ENCODE measurements around the gene NUCKS1.

NUCKS1 gene, protein sequence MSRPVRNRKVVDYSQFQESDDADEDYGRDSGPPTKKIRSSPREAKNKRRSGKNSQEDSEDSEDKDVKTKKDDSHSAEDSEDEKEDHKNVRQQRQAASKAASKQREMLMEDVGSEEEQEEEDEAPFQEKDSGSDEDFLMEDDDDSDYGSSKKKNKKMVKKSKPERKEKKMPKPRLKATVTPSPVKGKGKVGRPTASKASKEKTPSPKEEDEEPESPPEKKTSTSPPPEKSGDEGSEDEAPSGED

DNA sequence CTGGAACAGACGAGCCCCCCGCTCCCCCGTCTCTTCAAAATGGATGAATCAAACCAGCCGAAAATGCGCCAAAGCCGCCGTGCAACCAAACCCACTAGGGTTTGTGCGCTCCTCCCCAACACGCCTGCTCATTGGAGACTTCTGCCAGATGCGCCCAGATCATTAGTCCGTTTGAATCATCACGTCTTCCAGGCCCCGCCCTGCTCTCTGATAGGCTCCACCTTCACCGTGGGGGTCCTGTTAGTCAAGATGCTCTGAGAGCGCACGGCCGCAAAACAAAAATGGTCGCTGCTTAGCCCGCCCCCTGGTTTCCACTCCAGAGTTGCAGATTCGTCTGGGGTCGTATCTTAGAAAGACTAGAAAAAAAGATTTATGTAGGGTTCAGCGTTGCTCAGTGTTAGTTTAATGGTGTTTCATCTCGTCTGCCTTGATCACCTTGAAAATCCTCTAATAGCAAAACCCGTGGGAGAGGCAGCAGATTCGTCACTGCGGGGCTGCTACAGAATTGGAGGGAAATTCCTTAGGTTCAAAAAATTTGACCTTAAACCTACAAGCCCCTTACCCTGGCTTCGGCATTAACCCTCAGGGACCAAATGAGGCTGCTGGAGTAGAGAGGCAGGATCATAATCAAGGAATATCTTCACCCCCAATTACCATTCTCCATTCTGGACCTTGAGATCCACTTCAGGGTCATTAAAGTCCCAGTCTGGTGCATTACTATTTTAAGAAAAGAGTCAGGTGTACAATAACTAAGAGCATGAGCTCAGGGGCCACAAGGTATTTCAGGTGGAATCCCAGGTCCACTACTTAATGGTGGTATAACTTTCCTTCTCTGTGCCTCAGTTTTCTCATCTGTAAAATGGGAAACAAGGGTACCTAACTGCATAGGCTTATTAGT, at the start of gene NUCKS1:
Gene NUCKS1 (minus strand): TSS at position 45 of the 898 bp plus-strand sequence. CDS start 209 bp downstream, outside the sequence.
- peaks cover 22% of the 10 kb centered on the region for H3K4me1 ChIP-seq (ENCODE audit: insufficient read depth, low read length)
- no peaks in the 10 kb centered on the region for H3K9me3 ChIP-seq (ENCODE audit: low read length)
- peak within 1 kb of the TSS; percentile 66 to 92 for H3K4me3 ChIP-seq (ENCODE audit: low read depth in 1 of 2, low read length in 2 of 2)
- H3K27me3 ChIP-seq (ENCODE audit: control insufficient read depth in 1 of 2, insufficient read depth in 2 of 2, low read length in 2 of 2), result no peaks in the 10 kb centered on the region
- peak within 1 kb of the TSS; percentile 92 for H3K9ac ChIP-seq (ENCODE audit: low read length)
- H3K36me3 ChIP-seq (ENCODE audit: insufficient read depth, low read length), result no peaks in the 10 kb centered on the region
- H3K27ac ChIP-seq (ENCODE audit: low read depth, low read length), result peak within 1 kb of the TSS; percentile 79

DNA sequence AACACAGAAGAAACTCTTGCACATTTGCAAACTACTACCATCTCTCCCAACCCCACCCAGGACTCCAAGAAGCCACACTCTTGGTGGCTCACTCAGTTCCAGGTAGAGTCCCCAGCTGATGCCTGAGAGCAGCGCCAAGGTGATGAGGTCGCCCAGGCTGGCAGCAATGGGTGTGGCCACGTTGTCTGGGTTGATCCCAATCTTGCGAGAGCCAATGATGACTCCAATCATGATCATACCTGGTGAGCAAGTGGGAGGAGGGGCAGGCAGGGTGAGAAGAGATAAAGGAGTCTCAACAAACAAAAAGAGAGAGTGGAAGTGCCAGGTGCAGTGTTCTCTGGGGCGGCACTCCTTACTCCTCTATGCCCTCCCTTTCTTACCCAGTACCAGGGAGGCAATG, 48.6 kb upstream of the NUCKS1 start:
- Histone ChIP-seq H3K27ac (ENCODE audit: low read depth, low read length) (no peak overlapping the region), H3K27me3 (ENCODE audit: control insufficient read depth in 1 of 2, insufficient read depth in 2 of 2, low read length in 2 of 2) (no peaks in the 10 kb centered on the region), H3K36me3 (ENCODE audit: insufficient read depth, low read length) (peaks cover 63% of the 10 kb centered on the region), H3K9ac (ENCODE audit: low read length) (no peak overlapping the region), H3K9me3 (ENCODE audit: low read length) (no peaks in the 10 kb centered on the region), H3K4me3 (ENCODE audit: low read depth in 1 of 2, low read length in 2 of 2) (no peak overlapping the region), H3K4me1 (ENCODE audit: insufficient read depth, low read length) (peaks cover 15% of the 10 kb centered on the region)

DNA sequence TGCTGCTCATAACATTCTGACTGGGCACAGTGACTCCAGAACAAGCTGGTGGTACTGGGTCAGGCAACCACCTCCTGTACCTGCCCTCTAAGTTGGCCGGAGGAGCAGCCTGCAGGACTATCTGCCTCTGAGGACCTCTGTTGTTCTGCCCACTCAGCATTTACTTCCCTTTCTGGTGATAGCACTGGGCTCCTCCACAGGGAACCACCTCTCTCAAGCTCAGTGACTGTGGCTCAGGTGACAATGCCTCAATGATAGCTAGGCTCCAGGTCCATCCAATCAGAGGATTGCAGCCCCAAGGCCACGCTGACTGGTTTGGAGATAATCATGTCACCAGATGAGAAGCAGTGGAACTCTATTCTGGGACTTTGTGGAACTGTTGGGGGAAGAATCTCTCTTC, 47.2 kb upstream of the NUCKS1 start:
- Histone ChIP-seq H3K36me3 (ENCODE audit: insufficient read depth, low read length) (peaks cover 68% of the 10 kb centered on the region), H3K4me3 (ENCODE audit: low read depth in 1 of 2, low read length in 2 of 2) (no peak overlapping the region), H3K4me1 (ENCODE audit: insufficient read depth, low read length) (peaks cover 15% of the 10 kb centered on the region), H3K27ac (ENCODE audit: low read depth, low read length) (no peak overlapping the region), H3K27me3 (ENCODE audit: control insufficient read depth in 1 of 2, insufficient read depth in 2 of 2, low read length in 2 of 2) (no peaks in the 10 kb centered on the region), H3K9ac (ENCODE audit: low read length) (no peak overlapping the region), H3K9me3 (ENCODE audit: low read length) (no peaks in the 10 kb centered on the region)

DNA sequence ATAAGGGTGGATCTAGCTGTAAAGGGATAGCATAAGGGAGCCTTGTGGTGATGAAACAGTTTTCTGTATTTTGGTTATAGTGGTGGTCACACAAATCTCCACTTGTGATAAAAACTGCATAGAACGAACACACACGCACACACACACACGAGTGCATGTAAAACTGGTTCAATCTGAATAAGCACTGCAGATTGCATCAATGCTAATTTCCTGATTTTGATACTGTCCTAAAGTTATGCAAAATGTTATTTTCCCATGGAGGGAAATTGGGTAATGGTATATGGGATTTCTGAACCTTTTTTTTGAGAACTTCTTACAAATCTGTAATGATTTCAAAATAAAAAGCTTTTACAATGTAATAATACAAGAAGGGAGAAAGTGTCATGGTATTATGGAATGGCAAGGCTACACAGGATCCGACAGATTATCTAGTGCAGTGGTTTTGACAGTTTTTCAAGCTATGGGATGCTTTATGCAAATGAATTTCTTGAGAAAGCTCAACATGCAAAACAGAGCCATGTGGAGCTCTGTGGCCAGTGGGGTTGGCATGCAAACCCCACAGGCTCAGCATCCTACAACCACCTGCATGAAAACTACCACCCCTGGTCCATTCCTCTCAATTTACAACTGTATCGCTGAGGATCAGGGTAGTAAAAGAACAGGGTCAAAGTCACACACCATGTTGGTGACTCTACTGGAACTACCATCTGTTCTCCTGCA, 44.2 kb upstream of the NUCKS1 start:
- H3K4me1 ChIP-seq (ENCODE audit: insufficient read depth, low read length), result no peaks in the 10 kb centered on the region
- H3K27ac ChIP-seq (ENCODE audit: low read depth, low read length), result no peak overlapping the region
- H3K4me3 ChIP-seq (ENCODE audit: low read depth in 1 of 2, low read length in 2 of 2), result no peak overlapping the region
- no peak overlapping the region for H3K9ac ChIP-seq (ENCODE audit: low read length)
- no peaks in the 10 kb centered on the region for H3K9me3 ChIP-seq (ENCODE audit: low read length)
- peaks cover 70% of the 10 kb centered on the region for H3K36me3 ChIP-seq (ENCODE audit: insufficient read depth, low read length)
- H3K27me3 ChIP-seq (ENCODE audit: control insufficient read depth in 1 of 2, insufficient read depth in 2 of 2, low read length in 2 of 2), result no peaks in the 10 kb centered on the region

DNA sequence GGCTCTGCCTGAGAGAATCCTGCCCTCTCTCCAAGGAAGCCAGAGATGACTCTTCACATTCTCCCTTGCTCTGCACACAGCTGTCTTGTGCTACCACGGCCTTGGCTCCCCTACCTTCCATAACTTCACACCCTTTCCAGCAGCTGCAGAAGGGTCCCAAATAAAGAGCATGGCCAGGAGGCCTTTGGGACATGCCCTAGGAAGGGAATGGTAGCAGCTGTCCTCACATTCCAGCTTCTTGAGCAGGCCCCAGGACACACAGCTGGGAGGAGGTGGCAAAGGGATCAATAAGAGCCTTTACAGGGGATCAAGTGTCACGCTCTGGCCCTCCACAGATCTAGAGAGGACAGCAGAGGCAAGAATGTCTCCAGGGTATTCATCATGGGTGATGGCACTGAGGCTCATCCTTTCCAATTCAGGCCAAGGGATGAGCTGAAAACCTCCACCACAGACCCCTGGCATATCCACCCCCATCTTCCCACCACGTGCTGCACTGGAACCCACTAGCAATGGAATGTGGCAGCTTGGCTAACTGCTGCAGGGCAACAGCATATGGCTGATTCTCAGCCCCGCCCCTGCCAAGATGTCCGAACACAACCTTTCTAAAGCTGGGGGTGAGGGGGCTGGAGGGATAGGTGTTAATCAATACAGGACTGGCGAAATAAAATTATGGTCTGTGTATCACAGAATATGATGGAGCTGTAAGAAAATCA, 43.1 kb upstream of the NUCKS1 start:
- no peak overlapping the region for H3K27ac ChIP-seq (ENCODE audit: low read depth, low read length)
- no peak overlapping the region for H3K4me3 ChIP-seq (ENCODE audit: low read depth in 1 of 2, low read length in 2 of 2)
- H3K9me3 ChIP-seq (ENCODE audit: low read length), result no peaks in the 10 kb centered on the region
- H3K27me3 ChIP-seq (ENCODE audit: control insufficient read depth in 1 of 2, insufficient read depth in 2 of 2, low read length in 2 of 2), result no peaks in the 10 kb centered on the region
- no peaks in the 10 kb centered on the region for H3K4me1 ChIP-seq (ENCODE audit: insufficient read depth, low read length)
- no peak overlapping the region for H3K9ac ChIP-seq (ENCODE audit: low read length)
- peaks cover 59% of the 10 kb centered on the region for H3K36me3 ChIP-seq (ENCODE audit: insufficient read depth, low read length)

DNA sequence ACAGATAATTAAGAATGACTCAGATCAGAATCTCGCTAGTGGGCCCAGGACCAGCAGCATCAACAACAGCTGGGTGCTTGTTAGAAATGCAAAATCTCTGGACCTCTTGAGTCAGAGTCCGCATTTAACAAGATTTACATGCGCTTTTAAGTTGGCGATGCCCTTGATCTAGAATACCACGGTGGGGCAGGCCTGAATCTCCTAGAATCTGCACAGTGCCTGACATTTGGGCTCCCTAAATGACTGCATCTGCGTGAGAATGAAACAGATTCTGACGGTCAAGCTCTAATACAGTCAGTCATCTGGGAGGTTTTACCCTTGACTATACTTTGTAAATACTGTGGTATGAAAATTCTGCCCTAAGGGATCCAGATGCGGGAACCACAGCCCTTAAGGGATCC, 42.5 kb upstream of the NUCKS1 start:
- Histone ChIP-seq H3K9ac (ENCODE audit: low read length) (no peak overlapping the region), H3K36me3 (ENCODE audit: insufficient read depth, low read length) (peaks cover 53% of the 10 kb centered on the region), H3K27me3 (ENCODE audit: control insufficient read depth in 1 of 2, insufficient read depth in 2 of 2, low read length in 2 of 2) (no peaks in the 10 kb centered on the region), H3K4me3 (ENCODE audit: low read depth in 1 of 2, low read length in 2 of 2) (no peak overlapping the region), H3K4me1 (ENCODE audit: insufficient read depth, low read length) (no peaks in the 10 kb centered on the region), H3K9me3 (ENCODE audit: low read length) (no peaks in the 10 kb centered on the region), H3K27ac (ENCODE audit: low read depth, low read length) (no peak overlapping the region)

DNA sequence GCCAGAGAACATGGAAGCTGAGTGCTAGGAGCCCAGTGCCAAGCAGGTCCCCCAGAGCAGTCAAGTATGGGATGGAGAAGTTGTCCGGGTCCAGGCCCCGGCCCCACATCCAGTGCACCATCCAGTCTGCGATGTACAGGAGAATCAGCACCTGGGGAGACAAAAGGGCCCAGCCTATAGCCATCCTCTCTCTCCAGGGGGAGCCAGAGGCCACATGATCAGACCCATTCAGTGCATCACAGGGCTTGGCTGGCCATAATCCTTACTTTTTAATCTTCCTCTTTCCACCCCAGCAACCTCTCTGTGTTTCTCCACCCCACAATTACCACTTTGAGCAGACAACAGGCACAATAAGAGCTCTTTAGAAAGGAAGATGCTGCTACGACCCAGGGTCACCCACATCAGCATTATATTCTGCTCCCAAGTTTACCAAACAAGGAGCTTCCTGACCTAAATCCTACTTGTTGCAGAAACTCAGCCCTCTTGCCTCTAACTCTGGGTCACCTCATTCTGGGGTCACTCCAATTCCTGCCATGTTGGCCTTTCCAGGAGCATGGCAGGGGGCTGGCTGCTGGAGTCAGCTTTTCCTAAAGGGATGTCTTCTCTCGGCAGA, 41.7 kb upstream of the NUCKS1 start:
- H3K27me3 ChIP-seq (ENCODE audit: control insufficient read depth in 1 of 2, insufficient read depth in 2 of 2, low read length in 2 of 2), result no peaks in the 10 kb centered on the region
- no peak overlapping the region for H3K9ac ChIP-seq (ENCODE audit: low read length)
- H3K27ac ChIP-seq (ENCODE audit: low read depth, low read length), result no peak overlapping the region
- no peaks in the 10 kb centered on the region for H3K9me3 ChIP-seq (ENCODE audit: low read length)
- H3K4me1 ChIP-seq (ENCODE audit: insufficient read depth, low read length), result no peaks in the 10 kb centered on the region
- H3K4me3 ChIP-seq (ENCODE audit: low read depth in 1 of 2, low read length in 2 of 2), result no peak overlapping the region
- H3K36me3 ChIP-seq (ENCODE audit: insufficient read depth, low read length), result peaks cover 45% of the 10 kb centered on the region

DNA sequence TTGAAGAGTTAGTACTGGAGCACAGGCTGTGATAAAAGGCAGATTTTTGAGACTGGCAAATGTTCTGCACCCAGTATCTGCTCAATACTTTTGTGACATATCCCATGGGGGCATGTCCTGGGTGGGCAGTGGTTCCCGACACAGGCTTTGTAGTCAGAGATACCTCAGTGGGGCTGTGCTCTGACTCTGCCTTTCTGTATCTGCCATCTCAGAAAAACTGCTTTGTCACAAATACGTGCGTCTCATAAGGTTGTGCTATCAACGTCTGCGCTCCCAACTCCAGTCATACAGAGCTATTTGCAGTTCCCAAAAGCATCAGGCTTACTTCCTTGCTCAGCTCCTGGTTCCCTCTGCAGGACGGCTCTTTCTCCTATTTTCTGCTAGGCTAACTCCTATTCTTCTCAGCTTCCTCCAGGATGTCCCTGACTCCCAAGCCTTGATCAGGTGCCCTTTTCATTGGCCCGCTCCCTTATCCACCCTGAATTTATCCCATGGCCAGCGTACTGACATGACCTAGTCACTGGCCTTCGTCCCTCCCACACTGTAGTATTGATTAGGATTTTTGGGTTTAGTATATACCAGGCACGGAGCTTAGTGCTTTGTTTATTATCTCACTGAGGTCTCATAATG, 37.4 kb upstream of the NUCKS1 start:
- Histone ChIP-seq H3K9ac (ENCODE audit: low read length) (no peak overlapping the region), H3K36me3 (ENCODE audit: insufficient read depth, low read length) (peaks cover 15% of the 10 kb centered on the region), H3K27ac (ENCODE audit: low read depth, low read length) (no peak overlapping the region), H3K4me3 (ENCODE audit: low read depth in 1 of 2, low read length in 2 of 2) (no peak overlapping the region), H3K27me3 (ENCODE audit: control insufficient read depth in 1 of 2, insufficient read depth in 2 of 2, low read length in 2 of 2) (no peaks in the 10 kb centered on the region), H3K9me3 (ENCODE audit: low read length) (no peaks in the 10 kb centered on the region), H3K4me1 (ENCODE audit: insufficient read depth, low read length) (no peaks in the 10 kb centered on the region)

DNA sequence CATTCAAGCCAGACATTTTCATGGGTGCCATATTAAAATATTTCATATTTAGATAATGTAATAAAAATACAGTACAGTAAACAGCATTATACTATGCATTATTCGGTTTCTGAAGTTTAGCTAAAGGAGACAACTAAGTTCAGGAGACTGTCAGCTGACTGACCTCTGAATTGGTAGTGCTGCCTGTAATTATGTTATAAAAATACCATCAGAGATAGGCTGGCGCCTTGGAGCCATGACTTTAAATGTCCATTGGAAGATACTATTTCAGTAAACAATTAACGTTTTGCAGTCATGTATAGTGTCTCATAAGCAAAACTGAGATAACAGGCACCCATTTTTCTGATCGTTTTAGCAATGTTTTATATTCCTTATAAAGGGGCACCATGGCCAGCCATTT, 36.6 kb upstream of the NUCKS1 start:
- Histone ChIP-seq H3K9ac (ENCODE audit: low read length) (no peak overlapping the region), H3K4me3 (ENCODE audit: low read depth in 1 of 2, low read length in 2 of 2) (no peak overlapping the region), H3K4me1 (ENCODE audit: insufficient read depth, low read length) (no peaks in the 10 kb centered on the region), H3K27me3 (ENCODE audit: control insufficient read depth in 1 of 2, insufficient read depth in 2 of 2, low read length in 2 of 2) (no peaks in the 10 kb centered on the region), H3K9me3 (ENCODE audit: low read length) (no peaks in the 10 kb centered on the region), H3K36me3 (ENCODE audit: insufficient read depth, low read length) (peaks cover 11% of the 10 kb centered on the region), H3K27ac (ENCODE audit: low read depth, low read length) (no peak overlapping the region)

DNA sequence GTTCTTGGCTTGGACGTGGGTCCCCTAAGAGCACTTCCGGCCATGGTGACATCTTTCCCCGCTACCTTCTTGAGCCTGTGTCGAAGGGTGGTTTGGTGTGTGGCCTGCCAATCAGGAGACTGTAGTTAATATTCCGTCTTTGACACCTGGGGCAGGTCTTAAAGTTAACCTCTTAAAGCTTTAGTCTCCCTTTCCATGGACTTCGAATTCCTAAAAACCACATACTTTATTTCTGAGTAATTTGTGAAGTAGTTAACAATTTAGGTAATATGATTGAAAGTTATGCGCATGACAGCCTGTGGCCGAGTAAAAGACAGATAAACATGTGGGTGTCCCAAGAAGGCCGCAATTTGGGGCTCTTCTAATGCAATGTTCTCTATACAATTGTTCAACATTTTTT, 35.5 kb upstream of the NUCKS1 start:
- Histone ChIP-seq H3K4me3 (ENCODE audit: low read depth in 1 of 2, low read length in 2 of 2) (no peak overlapping the region), H3K9me3 (ENCODE audit: low read length) (no peaks in the 10 kb centered on the region), H3K9ac (ENCODE audit: low read length) (no peak overlapping the region), H3K27ac (ENCODE audit: low read depth, low read length) (no peak overlapping the region), H3K36me3 (ENCODE audit: insufficient read depth, low read length) (peaks cover 9% of the 10 kb centered on the region), H3K27me3 (ENCODE audit: control insufficient read depth in 1 of 2, insufficient read depth in 2 of 2, low read length in 2 of 2) (no peaks in the 10 kb centered on the region), H3K4me1 (ENCODE audit: insufficient read depth, low read length) (no peaks in the 10 kb centered on the region)

Data from muscle layer of colon (tissue), 2 donors.